ENCODE measurements around the gene CIZ1. TPM values are rescaled to one million over a fixed set of nuclear protein-coding genes. Genes with fewer than 3 reads are reported as not detected.
A peak's percentile ranks its signal among the peaks of the same experiment; 100 is the strongest.
"Not testable (repeated sequence)": the region's sequence is repeated elsewhere in the genome, so short reads cannot be mapped to it uniquely, and the experiment has no call there.

Gene CIZ1
- 86.1 TPM for total RNA-seq
- long read RNA-seq, transcript CIZ1-204 (17 exons, 2,984 nt) = major isoform, 30 of 124 reads
- long read RNA-seq, partial matches to known transcripts = 55 of 124 reads
- long read RNA-seq, other reads (novel, unspliced or antisense) = 36 of 124 reads

GRCh38 chr9:128191406-128192046, at the start of gene CIZ1:
CIZ1 (minus strand) TSS chr9:128191572; CDS start chr9:128190857, 715 bp downstream.
- intact Hi-C loops (cut with DNase I) = loop anchor here (5.0 to 10.0 kb wide), 2 partner anchors 83 to 151 kb away; partner anchors contain the start of genes GOLGA2, SLC27A4 and SWI5
- DNase-seq (ENCODE audit: low spot score) = peak; percentile 91

GRCh38 chr9:128233817-128234406, 42.5 kb upstream of the CIZ1 start:
- intact Hi-C loops (cut with DNase I) = no loop called here
- no peak for DNase-seq (ENCODE audit: low spot score)

- intact Hi-C loops (cut with DNase I) = no loop called here
Measured at GRCh38 chr9:128232528-128233428, 41.4 kb upstream of the CIZ1 start.

GRCh38 chr9:128231638-128232527, 40.5 kb upstream of the CIZ1 start:
- no peak for DNase-seq (ENCODE audit: low spot score)

More at GRCh38 chr9:128232528-128233428, 41.4 kb upstream of the CIZ1 start:
- no peak for DNase-seq (ENCODE audit: low spot score)

GRCh38 chr9:128230897-128231296, 39.5 kb upstream of the CIZ1 start:
- intact Hi-C loops (cut with DNase I); DNase-seq (ENCODE audit: low spot score): not testable (repeated sequence)

More at GRCh38 chr9:128231638-128232527, 40.5 kb upstream of the CIZ1 start:
- intact Hi-C loops (cut with DNase I) = no loop called here

- intact Hi-C loops (cut with DNase I) = no loop called here
- no peak for DNase-seq (ENCODE audit: low spot score)
Measured at GRCh38 chr9:128226412-128226801, 35.0 kb upstream of the CIZ1 start.

GRCh38 chr9:128225770-128226411, 34.5 kb upstream of the CIZ1 start:
- no peak for DNase-seq (ENCODE audit: low spot score)

GRCh38 chr9:128224877-128225276, 33.5 kb upstream of the CIZ1 start:
- no peak for DNase-seq (ENCODE audit: low spot score)
- intact Hi-C loops (cut with DNase I) = no loop called here

More at GRCh38 chr9:128225770-128226411, 34.5 kb upstream of the CIZ1 start:
- intact Hi-C loops (cut with DNase I) = no loop called here

GRCh38 chr9:128222880-128223670, 31.7 kb upstream of the CIZ1 start:
- intact Hi-C loops (cut with DNase I) = no loop called here
- DNase-seq (ENCODE audit: low spot score) = no peak

- intact Hi-C loops (cut with DNase I) = no loop called here
- DNase-seq (ENCODE audit: low spot score) = no peak
Measured at GRCh38 chr9:128222026-128222425, 30.7 kb upstream of the CIZ1 start.

GRCh38 chr9:128219831-128220230, 28.5 kb upstream of the CIZ1 start:
- intact Hi-C loops (cut with DNase I) = no loop called here
- no peak for DNase-seq (ENCODE audit: low spot score)

- DNase-seq (ENCODE audit: low spot score) = peak; percentile 94
- intact Hi-C loops (cut with DNase I) = no loop called here
Measured at GRCh38 chr9:128218518-128219389, 27.4 kb upstream of the CIZ1 start.

- DNase-seq (ENCODE audit: low spot score) = no peak
- intact Hi-C loops (cut with DNase I) = no loop called here
Measured at GRCh38 chr9:128218172-128218517, 26.8 kb upstream of the CIZ1 start.

GRCh38 chr9:128216781-128217553, 25.6 kb upstream of the CIZ1 start:
- intact Hi-C loops (cut with DNase I) = no loop called here
- DNase-seq (ENCODE audit: low spot score) = no peak

GRCh38 chr9:128215491-128216409, 24.4 kb upstream of the CIZ1 start:
- intact Hi-C loops (cut with DNase I) = no loop called here
- no peak for DNase-seq (ENCODE audit: low spot score)
